ENCODE results near the gene ARMCX1. TPM values are rescaled to one million over a fixed set of nuclear protein-coding genes. Genes with fewer than 3 reads are reported as not detected.

The ARMCX1 gene
- total and polyA plus RNA-seq, 10 of the 15 experiments (the other 5 are each of a cell fraction or from before 2014, with no cell fraction given): 0.02 to 0.07 (median 0.05) TPM; not detected in 7

GRCh38 chrX:101552714-101553113 is 2.4 kb downstream of the ARMCX1 start:
- Histone ChIP-seq H3K4me1 (ENCODE audit: control insufficient read depth, insufficient read depth, low read length) (no peaks in the 10 kb centered on the region), H3K9me3 (replicated peaks; ENCODE audit: control insufficient read depth, insufficient read depth, low read length) (no peaks in the 10 kb centered on the region), H3K9ac (ENCODE audit: control insufficient read depth, insufficient read depth, low read length) (no peak overlapping the region), H3K79me2 (ENCODE audit: control insufficient read depth, insufficient read depth, low read length) (no peaks in the 10 kb centered on the region), H3K27ac (ENCODE audit: control insufficient read depth, insufficient read depth) (no peak overlapping the region), H4K20me1 (ENCODE audit: control insufficient read depth, insufficient read depth) (no peaks in the 10 kb centered on the region), H3K27me3 (replicated peaks in 1 of 2; ENCODE audit: control insufficient read depth in 2 of 2, insufficient read depth in 2 of 2, low read length in 1 of 2) (no peaks in the 10 kb centered on the region), H2AFZ (ENCODE audit: control insufficient read depth, low read depth, low read length) (no peak overlapping the region), H3K36me3 (ENCODE audit: control insufficient read depth in 2 of 2, insufficient read depth in 2 of 2, low read length in 1 of 2) (no peaks in the 10 kb centered on the region), H3K4me2 (ENCODE audit: control insufficient read depth, insufficient read depth) (no peak overlapping the region), H3K4me3 (no peak overlapping the region)
- WGBS (ENCODE audit: insufficient coverage, insufficient replicate concordance, low lambda C conversion rate, missing lambda C conversion rate): 66% methylated on average over 23 of the region's 23 CpGs
- POLR2A ChIA-PET: no interaction called here
- SMC1A ChIA-PET (ENCODE audit: uncharacterized antibody, unreplicated experiment): no interaction called here
- no peak for DNase-seq (ENCODE audit: low read depth, low spot score)
- BruUV-seq (replicated peaks): no TSS peak
- intact Hi-C loops (cut with micrococcal nuclease; ENCODE audit: unreplicated experiment) (no loop called here), in situ Hi-C loops (cut with MboI) (no loop called here)
- RAD21 ChIA-PET (ENCODE audit: unreplicated experiment): no interaction called here
- FAIRE-seq: no peak
- no peak for ATAC-seq
- CTCF ChIA-PET: no interaction called here
- TF ChIP-seq ZBTB40 (IDR thresholded peaks at IDR 0.05; ENCODE audit: borderline replicate concordance) (no peak), RB1 (IDR thresholded peaks at IDR 0.05; ENCODE audit: borderline replicate concordance) (no peak), HDAC6 (IDR thresholded peaks at IDR 0.05; ENCODE audit: unreplicated experiment) (no peak), CHD1 (IDR thresholded peaks at IDR 0.05; ENCODE audit: low read depth, low read length) (no peak), SRF (IDR thresholded peaks at IDR 0.05; ENCODE audit: low read depth in 2 of 2, low read length in 2 of 2) (no peak), CUX1 (IDR thresholded peaks at IDR 0.05; ENCODE audit: insufficient replicate concordance, low read depth, low read length) (no peak), ZZZ3 (IDR thresholded peaks at IDR 0.05; ENCODE audit: control insufficient read depth, insufficient read length, low read depth) (no peak), NFYB (IDR thresholded peaks at IDR 0.05; ENCODE audit: insufficient read depth, low read depth, low read length) (no peak), ZNF24 (IDR thresholded peaks at IDR 0.05) (no peak), ATF3 (IDR thresholded peaks at IDR 0.05; ENCODE audit: borderline replicate concordance, extremely low read depth, low read depth, low read length) (no peak), RUNX3 (IDR thresholded peaks at IDR 0.05; ENCODE audit: low read length) (no peak), TCF7 (IDR thresholded peaks at IDR 0.05; ENCODE audit: borderline replicate concordance) (no peak), SP1 (IDR thresholded peaks at IDR 0.05; ENCODE audit: low read depth, low read length) (no peak), EGR1 (IDR thresholded peaks at IDR 0.05; ENCODE audit: borderline replicate concordance in 1 of 2, low read depth in 2 of 2, low read length in 2 of 2) (no peak)

Data from GM12878 (cell line).